ENCODE measurements around the gene NUDT4. TPM values are rescaled to one million over a fixed set of nuclear protein-coding genes. Genes with fewer than 3 reads are reported as not detected.

Gene NUDT4
- total RNA-seq, 3 donors from 2014 or later (not counting 1 experiment from before 2014, with no cell fraction given) = 51.6 to 61.5 (median 52.2) TPM

DNA sequence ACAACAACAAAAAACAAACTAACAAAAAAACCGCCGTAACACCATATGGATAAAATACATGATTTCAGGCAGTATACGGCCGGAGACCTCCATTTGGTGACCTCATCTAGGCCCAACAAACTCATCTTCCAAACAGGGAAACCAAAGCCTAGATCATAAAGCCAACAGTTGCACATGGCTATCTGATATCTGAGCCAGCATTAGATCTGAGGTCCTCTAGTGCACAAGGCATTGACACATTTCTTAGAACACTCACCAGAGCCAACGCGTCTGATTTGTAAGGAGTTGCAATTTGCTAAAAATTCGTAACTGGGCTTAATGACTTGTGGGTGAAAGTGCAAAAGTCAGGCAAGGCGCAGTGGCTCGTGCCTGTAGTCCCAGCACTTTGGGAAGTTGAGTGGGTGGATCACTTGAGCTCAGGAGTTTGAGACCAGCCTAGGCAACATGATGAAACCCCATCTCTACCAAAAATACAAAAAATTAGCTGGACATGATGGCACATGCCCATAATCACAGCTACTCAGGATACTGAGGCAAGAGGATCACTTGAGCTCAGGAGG lies 42.0 kb upstream of the NUDT4 start:
- no peaks in the 10 kb centered on the region for H3K27me3 ChIP-seq (ENCODE audit: control insufficient read depth, insufficient read depth, low read length)
- H3K9me3 ChIP-seq (ENCODE audit: control insufficient read depth, insufficient read depth, low read length) = no peaks in the 10 kb centered on the region
- no peaks in the 10 kb centered on the region for H3K36me3 ChIP-seq (ENCODE audit: control insufficient read depth, insufficient read depth, low read length)
- H3K4me3 ChIP-seq (ENCODE audit: low read length) = no peak overlapping the region
- intact Hi-C loops (cut with micrococcal nuclease) = no loop called here
- TF ChIP-seq, protein P1, sequence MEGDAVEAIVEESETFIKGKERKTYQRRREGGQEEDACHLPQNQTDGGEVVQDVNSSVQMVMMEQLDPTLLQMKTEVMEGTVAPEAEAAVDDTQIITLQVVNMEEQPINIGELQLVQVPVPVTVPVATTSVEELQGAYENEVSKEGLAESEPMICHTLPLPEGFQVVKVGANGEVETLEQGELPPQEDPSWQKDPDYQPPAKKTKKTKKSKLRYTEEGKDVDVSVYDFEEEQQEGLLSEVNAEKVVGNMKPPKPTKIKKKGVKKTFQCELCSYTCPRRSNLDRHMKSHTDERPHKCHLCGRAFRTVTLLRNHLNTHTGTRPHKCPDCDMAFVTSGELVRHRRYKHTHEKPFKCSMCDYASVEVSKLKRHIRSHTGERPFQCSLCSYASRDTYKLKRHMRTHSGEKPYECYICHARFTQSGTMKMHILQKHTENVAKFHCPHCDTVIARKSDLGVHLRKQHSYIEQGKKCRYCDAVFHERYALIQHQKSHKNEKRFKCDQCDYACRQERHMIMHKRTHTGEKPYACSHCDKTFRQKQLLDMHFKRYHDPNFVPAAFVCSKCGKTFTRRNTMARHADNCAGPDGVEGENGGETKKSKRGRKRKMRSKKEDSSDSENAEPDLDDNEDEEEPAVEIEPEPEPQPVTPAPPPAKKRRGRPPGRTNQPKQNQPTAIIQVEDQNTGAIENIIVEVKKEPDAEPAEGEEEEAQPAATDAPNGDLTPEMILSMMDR (IDR thresholded peaks at IDR 0.05) = no peak
- Mint-ChIP-seq H3K4me1 (no peaks in the 10 kb centered on the region), H3K36me3 (no peaks in the 10 kb centered on the region), H3K27me3 (ENCODE audit: low read depth in 2 of 2) (peaks cover 5 to 8% of the 10 kb centered on the region in 2 donors), H3K4me3 (no peak overlapping the region), H3K9me3 (no peaks in the 10 kb centered on the region), H3K27ac (no peak overlapping the region)
- 93% methylated on average over 9 of the region's 9 CpGs for WGBS (ENCODE audit: insufficient coverage)
- no peak for DNase-seq
- no peaks in the 10 kb centered on the region for H3K4me1 ChIP-seq (ENCODE audit: control insufficient read depth, insufficient read depth, low read length)
- no peak overlapping the region for H3K27ac ChIP-seq (ENCODE audit: low read length)
- no peak for ATAC-seq

DNA sequence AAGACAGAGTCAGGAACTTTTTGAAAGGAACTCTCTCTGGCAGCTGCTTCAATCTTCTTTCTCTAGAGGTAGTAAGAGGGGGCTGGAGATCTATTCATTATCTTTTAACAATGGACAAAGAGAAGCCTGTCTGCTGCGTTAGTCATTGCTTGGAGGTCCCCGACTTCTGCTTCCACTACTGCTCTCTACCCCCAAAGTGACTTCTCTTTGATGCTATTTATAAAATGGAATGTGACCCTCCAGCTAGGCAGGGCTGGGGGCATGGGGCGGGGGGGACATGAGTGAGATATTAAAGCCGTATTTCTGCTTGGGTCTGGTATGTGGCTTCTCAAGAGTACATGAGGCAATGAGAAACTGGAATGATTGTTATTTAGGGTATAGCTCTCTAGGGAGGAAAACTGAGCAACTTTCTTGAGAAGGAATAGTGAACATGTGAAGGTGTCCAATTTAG lies 41.4 kb upstream of the NUDT4 start:
- Histone ChIP-seq H3K4me1 (ENCODE audit: control insufficient read depth, insufficient read depth, low read length) (no peaks in the 10 kb centered on the region), H3K27ac (ENCODE audit: low read length) (no peak overlapping the region), H3K36me3 (ENCODE audit: control insufficient read depth, insufficient read depth, low read length) (no peaks in the 10 kb centered on the region), H3K4me3 (ENCODE audit: low read length) (no peak overlapping the region), H3K9me3 (ENCODE audit: control insufficient read depth, insufficient read depth, low read length) (no peaks in the 10 kb centered on the region), H3K27me3 (ENCODE audit: control insufficient read depth, insufficient read depth, low read length) (no peaks in the 10 kb centered on the region)
- Mint-ChIP-seq H3K9me3 (no peaks in the 10 kb centered on the region), H3K27me3 (ENCODE audit: low read depth in 2 of 2) (peaks cover 5 to 8% of the 10 kb centered on the region in 2 donors), H3K36me3 (no peaks in the 10 kb centered on the region), H3K4me1 (no peaks in the 10 kb centered on the region), H3K27ac (no peak overlapping the region), H3K4me3 (no peak overlapping the region)
- TF ChIP-seq, protein P1 (IDR thresholded peaks at IDR 0.05) = no peak
- no peak for DNase-seq
- intact Hi-C loops (cut with micrococcal nuclease) = no loop called here
- WGBS (ENCODE audit: insufficient coverage) = 85% methylated on average over 4 of the region's 4 CpGs
- ATAC-seq = no peak

DNA sequence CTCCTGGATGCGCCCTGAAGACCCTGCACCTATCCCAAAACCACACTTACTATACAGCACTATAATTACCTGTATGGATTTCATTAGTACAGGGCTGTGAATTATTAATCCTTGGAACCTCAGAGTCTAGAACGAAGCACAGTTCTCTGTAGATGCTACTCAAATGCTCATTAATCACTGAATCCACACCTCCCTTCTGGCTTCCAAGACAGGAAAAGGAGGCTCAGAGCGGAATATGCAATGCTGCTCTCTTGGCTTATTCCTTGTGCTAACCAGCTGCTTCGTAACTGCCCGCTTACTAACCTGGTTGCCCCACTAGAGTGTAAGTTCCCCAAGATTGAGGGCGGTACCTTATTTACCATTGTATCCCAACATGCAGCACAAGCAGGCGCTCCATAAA lies 39.1 kb upstream of the NUDT4 start:
- TF ChIP-seq, protein P1 (IDR thresholded peaks at IDR 0.05) = no peak
- intact Hi-C loops (cut with micrococcal nuclease) = no loop called here
- Histone ChIP-seq H3K4me3 (ENCODE audit: low read length) (no peak overlapping the region), H3K4me1 (ENCODE audit: control insufficient read depth, insufficient read depth, low read length) (no peaks in the 10 kb centered on the region), H3K27me3 (ENCODE audit: control insufficient read depth, insufficient read depth, low read length) (no peaks in the 10 kb centered on the region), H3K36me3 (ENCODE audit: control insufficient read depth, insufficient read depth, low read length) (no peaks in the 10 kb centered on the region), H3K9me3 (ENCODE audit: control insufficient read depth, insufficient read depth, low read length) (no peaks in the 10 kb centered on the region), H3K27ac (ENCODE audit: low read length) (no peak overlapping the region)
- no peaks in the 10 kb centered on the region for H3K9me3 Mint-ChIP-seq
- no peaks in the 10 kb centered on the region for H3K4me1 Mint-ChIP-seq
- no peak overlapping the region for H3K27ac Mint-ChIP-seq
- no peak for DNase-seq
- 93% methylated on average over 5 of the region's 7 CpGs for WGBS (ENCODE audit: insufficient coverage)
- no peak overlapping the region for H3K4me3 Mint-ChIP-seq
- H3K27me3 Mint-ChIP-seq (ENCODE audit: low read depth in 2 of 2) = peaks cover 5 to 8% of the 10 kb centered on the region in 2 donors
- ATAC-seq = no peak
- no peaks in the 10 kb centered on the region for H3K36me3 Mint-ChIP-seq

DNA sequence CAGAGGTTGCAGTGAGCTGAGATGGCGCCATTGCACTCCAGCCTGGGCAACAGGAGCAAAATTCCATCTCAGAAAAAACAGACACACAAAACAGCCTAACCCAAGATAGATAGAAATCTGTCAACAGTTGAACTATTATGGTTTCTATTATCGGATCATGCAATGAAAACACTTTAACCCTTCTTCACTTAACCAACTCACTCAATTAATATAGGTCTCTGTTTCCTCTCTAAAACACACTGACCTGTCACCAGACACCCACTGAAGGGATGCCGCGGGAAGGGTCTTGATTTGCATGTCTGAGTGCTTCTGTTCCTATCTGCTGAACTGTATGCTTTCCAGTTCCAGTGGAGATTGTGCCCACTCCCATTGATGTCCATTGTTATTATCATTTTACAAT lies 38.0 kb upstream of the NUDT4 start:
- DNase-seq = no peak
- Mint-ChIP-seq H3K4me3 (no peak overlapping the region), H3K27ac (no peak overlapping the region), H3K9me3 (no peaks in the 10 kb centered on the region), H3K27me3 (ENCODE audit: low read depth in 2 of 2) (peaks cover 5 to 8% of the 10 kb centered on the region in 2 donors), H3K36me3 (no peaks in the 10 kb centered on the region), H3K4me1 (no peaks in the 10 kb centered on the region)
- TF ChIP-seq, protein P1 (IDR thresholded peaks at IDR 0.05) = no peak
- Histone ChIP-seq H3K36me3 (ENCODE audit: control insufficient read depth, insufficient read depth, low read length) (no peaks in the 10 kb centered on the region), H3K9me3 (ENCODE audit: control insufficient read depth, insufficient read depth, low read length) (no peaks in the 10 kb centered on the region), H3K27me3 (ENCODE audit: control insufficient read depth, insufficient read depth, low read length) (no peaks in the 10 kb centered on the region), H3K27ac (ENCODE audit: low read length) (no peak overlapping the region), H3K4me1 (ENCODE audit: control insufficient read depth, insufficient read depth, low read length) (no peaks in the 10 kb centered on the region), H3K4me3 (ENCODE audit: low read length) (no peak overlapping the region)
- intact Hi-C loops (cut with micrococcal nuclease) = no loop called here
- WGBS (ENCODE audit: insufficient coverage) = 83% methylated on average over 4 of the region's 4 CpGs
- no peak for ATAC-seq
